Psoas muscle (tissue), 8 donors: ENCODE results near the gene ATP9B. TPM values are rescaled to one million over a fixed set of nuclear protein-coding genes. Genes with fewer than 3 reads are reported as not detected.

Experiments
- ATAC-seq, 4 donors: fragments of 200-7000 bp; cut with Tn5 transposase; one replicate each; pipeline ENCODE4 v1.9.1; 2020; ENCODE audit warnings: moderate library complexity in 3 of 4, mild to moderate bottlenecking in 2 of 4
- DNase-seq, 2 donors: peaks; one replicate each; pipeline ENCODE4 v3.0.0-alpha.2; 2020
- H3K27ac ChIP-seq: fragments of 200-600 bp; one replicate; pipeline ENCODE4 v1.8.0; 2022
- H3K27me3 ChIP-seq, 3 donors: fragments of 200-600 bp in 1 of 3; one replicate each; pipeline versions ENCODE4 v1.6.1 to v1.8.0; 2013 to 2022; ENCODE audit warnings: low read length in 2 of 3, mild to moderate bottlenecking in 2 of 3, moderate library complexity in 1 of 3; ENCODE audit not compliant: insufficient read depth in 3 of 3
- H3K36me3 ChIP-seq, 2 donors: fragments of 200-600 bp in 1 of 2; one replicate each; pipeline versions ENCODE4 v1.6.1 to v1.8.0; 2013 to 2022; ENCODE audit warnings: low read depth in 1 of 2, mild to moderate bottlenecking in 1 of 2, moderate library complexity in 1 of 2; ENCODE audit not compliant: insufficient read depth in 1 of 2
- H3K4me1 ChIP-seq: fragments of 200-600 bp; one replicate; pipeline ENCODE4 v1.8.0; 2022
- H3K4me3 ChIP-seq: fragments of 200-600 bp; one replicate; pipeline ENCODE4 v1.8.0; 2022; ENCODE audit warnings: mild to moderate bottlenecking
- H3K9me3 ChIP-seq: fragments of 200-600 bp; one replicate; pipeline ENCODE4 v1.8.0; 2022
- whole genome bisulfite sequencing, 3 donors: extraction: QIAGEN DNeasy Blood & Tissue Kit; methylation state at CpG; one replicate each; pipeline versions ENCODE4 v1.1.6 to v1.1.7; 2013; 5-methylcytosine and 5-hydroxymethylcytosine counted together
- intact Hi-C, 2 donors: fragments of 100-400 bp; cut with DNase I; formaldehyde crosslinking; loops; one replicate each; pipeline versions ENCODE4 v1.11.0 to v1.14.2; 2022
- polyA plus RNA-seq, 3 donors: library from polyadenylated mRNA; stranded (reverse); fragments of 200-250 nt; gene quantifications; one replicate each; pipeline ENCODE4 v1.2.3, GENCODE V29; 2013
- total RNA-seq, 4 donors: library from RNA; stranded (reverse); fragmentation: NEBNext Ultra II Directional in 2 of 4; extraction: Animal tissue kit (Norgen Biotek cat#: 25700) in 2 of 4; gene quantifications; one replicate each; pipeline versions ENCODE4 v1.2.1 to v1.2.4, GENCODE V29; 2021 to 2023
- TF ChIP-seq, protein P1 (sequence below): fragments of 200-600 bp; IDR thresholded peaks from one replicate; pipeline ENCODE4 v1.8.0; 2022; ENCODE audit warnings: antibody characterized with exemption
- donor health status: healthy with polysubstance abuse.
- donor health status: DM: no; HTN: no; CAD: no; lungs with moderate emphysema.
- donor health status: Bipolar disorder and iron deficiency.
- donor health status: healthy.
- donor health status: DM: yes; HTN: yes; CAD: no.
- donor health status: DM: no; HTN: no; CAD: no.
- donor health status: DM: no; HTN: no; CAD: no.
- donor health status: DM: yes; HTN: yes; CAD: no.

The ATP9B gene
- total and polyA plus RNA-seq, 7 donors, result 5.0 to 22.1 (median 9.8) TPM

DNA sequence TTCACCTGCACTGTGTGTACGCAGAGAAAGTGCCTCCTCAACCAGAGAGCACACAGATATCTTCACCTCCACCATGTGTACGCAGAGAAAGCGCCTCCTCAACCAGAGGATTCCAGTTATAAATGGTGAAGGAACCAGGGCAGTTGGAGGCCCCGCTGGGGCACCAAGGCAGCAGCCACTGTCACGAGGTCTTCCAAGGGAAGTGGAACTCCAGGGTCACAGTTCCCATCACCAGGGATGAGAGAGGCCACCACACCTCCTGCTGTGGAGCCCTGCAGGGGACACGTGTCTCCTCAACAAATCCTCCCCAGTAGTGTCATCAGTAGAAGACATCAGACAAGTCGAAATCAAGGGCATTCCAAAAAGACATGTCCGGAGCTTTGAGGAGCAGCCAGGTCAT is 298.3 kb downstream of the ATP9B start:
- TF ChIP-seq, protein P1, sequence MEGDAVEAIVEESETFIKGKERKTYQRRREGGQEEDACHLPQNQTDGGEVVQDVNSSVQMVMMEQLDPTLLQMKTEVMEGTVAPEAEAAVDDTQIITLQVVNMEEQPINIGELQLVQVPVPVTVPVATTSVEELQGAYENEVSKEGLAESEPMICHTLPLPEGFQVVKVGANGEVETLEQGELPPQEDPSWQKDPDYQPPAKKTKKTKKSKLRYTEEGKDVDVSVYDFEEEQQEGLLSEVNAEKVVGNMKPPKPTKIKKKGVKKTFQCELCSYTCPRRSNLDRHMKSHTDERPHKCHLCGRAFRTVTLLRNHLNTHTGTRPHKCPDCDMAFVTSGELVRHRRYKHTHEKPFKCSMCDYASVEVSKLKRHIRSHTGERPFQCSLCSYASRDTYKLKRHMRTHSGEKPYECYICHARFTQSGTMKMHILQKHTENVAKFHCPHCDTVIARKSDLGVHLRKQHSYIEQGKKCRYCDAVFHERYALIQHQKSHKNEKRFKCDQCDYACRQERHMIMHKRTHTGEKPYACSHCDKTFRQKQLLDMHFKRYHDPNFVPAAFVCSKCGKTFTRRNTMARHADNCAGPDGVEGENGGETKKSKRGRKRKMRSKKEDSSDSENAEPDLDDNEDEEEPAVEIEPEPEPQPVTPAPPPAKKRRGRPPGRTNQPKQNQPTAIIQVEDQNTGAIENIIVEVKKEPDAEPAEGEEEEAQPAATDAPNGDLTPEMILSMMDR, result no peak
- ATAC-seq, result no peak
- 91 to 95% (median 92%) methylated on average over 8 of the region's 8 CpGs for WGBS, 3 donors
- Histone ChIP-seq H3K4me1 (no peaks in the 10 kb centered on the region), H3K9me3 (no peaks in the 10 kb centered on the region), H3K4me3 (no peak overlapping the region), H3K27me3 (no peaks in the 10 kb centered on the region), H3K27ac (no peak overlapping the region), H3K36me3 (peaks cover 0 to 26% of the 10 kb centered on the region in 2 donors)
- DNase-seq, result no peak
- intact Hi-C loops, result no loop called here

DNA sequence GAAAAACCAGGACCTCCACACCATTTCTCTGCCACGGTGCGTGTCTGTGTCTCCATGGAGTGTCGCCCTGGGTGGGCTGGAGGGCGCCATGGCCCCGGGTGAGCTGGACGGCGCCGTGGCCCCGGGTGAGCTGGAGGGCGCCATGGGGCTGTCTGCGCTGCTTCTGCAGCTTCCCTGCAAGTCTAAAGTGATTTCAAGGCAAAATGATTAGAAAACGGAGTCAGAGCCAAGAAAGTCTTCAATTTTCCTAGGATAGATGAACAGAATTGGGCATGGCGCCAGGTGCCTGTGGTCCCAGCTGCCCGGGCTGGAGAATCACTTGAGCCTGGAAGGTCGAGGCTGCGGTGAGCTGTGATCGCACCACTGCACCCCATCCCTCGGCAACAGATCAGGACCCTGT is 298.8 kb downstream of the ATP9B start:
- intact Hi-C loops, result no loop called here

GRCh38 chr18:79368681-79369080 is 299.5 kb downstream of the ATP9B start:
- TF ChIP-seq, protein P1, result no peak
- no peak overlapping the region for H3K4me3 ChIP-seq
- H3K36me3 ChIP-seq, result peaks cover 0 to 17% of the 10 kb centered on the region in 2 donors
- intact Hi-C loops, result no loop called here
- H3K27ac ChIP-seq, result no peak overlapping the region
- no peak for ATAC-seq
- WGBS, 3 donors, result 64 to 78% (median 69%) methylated on average over 14 to 15 of the region's 15 CpGs
- H3K4me1 ChIP-seq, result no peaks in the 10 kb centered on the region
- no peaks in the 10 kb centered on the region for H3K9me3 ChIP-seq
- DNase-seq, result no peak
- no peaks in the 10 kb centered on the region for H3K27me3 ChIP-seq

More for the DNA sequence above, 298.8 kb downstream of the ATP9B start:
- 76 to 81% (median 80%) methylated on average over 18 of the region's 18 CpGs for WGBS, 3 donors
- H3K9me3 ChIP-seq, result no peaks in the 10 kb centered on the region
- peaks cover 0 to 20% of the 10 kb centered on the region in 2 donors for H3K36me3 ChIP-seq
- no peak overlapping the region for H3K27ac ChIP-seq
- ATAC-seq (no peak), DNase-seq (no peak)
- H3K27me3 ChIP-seq, result no peaks in the 10 kb centered on the region
- no peaks in the 10 kb centered on the region for H3K4me1 ChIP-seq
- H3K4me3 ChIP-seq, result no peak overlapping the region
- TF ChIP-seq, protein P1, result no peak

DNA sequence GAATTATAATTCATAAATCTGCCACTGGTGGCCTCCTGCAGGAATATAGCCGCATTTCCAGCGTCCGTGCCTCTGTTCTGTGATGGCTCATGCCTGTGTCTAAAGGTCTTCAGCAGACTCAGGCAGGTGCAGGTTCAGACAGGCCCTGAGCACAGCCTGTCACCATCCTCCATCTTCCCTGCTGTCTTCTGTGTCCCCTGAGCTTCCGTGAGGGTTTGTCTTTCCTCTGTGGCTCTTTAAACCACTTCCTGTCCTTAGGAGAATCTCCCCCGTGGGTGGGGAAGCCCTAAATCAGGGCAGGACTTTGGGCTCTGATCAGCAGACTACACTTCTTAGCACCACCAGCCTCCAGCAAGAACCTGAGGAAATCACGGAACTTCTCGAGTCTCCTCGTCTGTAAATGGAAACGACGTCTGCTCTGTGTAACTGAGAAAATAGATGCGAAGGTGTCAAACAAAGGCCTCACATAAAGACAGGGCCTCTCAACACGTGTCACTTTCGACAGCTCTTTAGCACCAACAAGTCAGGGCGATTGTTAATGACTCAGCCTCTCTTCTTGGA is 302.4 kb downstream of the ATP9B start:
- 78 to 80% (median 80%) methylated on average over 14 of the region's 14 CpGs for WGBS, 3 donors
- H3K27me3 ChIP-seq, result no peaks in the 10 kb centered on the region
- no peak overlapping the region for H3K27ac ChIP-seq
- TF ChIP-seq, protein P1, result no peak
- intact Hi-C loops, result no loop called here
- no peaks in the 10 kb centered on the region for H3K4me1 ChIP-seq
- peaks cover 0 to 21% of the 10 kb centered on the region in 2 donors for H3K36me3 ChIP-seq
- no peak for DNase-seq
- ATAC-seq, result no peak
- no peak overlapping the region for H3K4me3 ChIP-seq
- no peaks in the 10 kb centered on the region for H3K9me3 ChIP-seq

DNA sequence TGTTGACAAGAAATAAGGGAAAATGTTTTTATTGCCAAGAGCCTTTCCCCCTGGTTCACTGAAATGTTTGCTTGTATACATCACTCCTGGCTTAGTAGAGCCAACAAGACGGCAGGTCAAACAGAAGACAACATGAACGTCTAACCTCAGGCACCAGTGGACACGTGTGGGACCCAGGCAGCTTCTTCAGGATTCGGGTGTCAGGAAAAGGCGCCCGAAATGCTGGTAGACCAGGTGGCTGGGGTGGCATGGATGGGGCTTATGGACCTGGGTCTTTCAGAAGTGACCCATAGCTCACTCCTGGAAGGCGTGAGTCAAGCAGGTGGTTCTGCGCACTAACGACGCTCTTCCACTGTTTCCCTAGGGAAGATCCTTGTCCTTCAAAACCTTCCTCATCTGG is 303.3 kb downstream of the ATP9B start:
- DNase-seq, result no peak
- ATAC-seq, result no peak
- 84 to 92% (median 91%) methylated on average over 10 of the region's 10 CpGs for WGBS, 3 donors
- no peak overlapping the region for H3K4me3 ChIP-seq
- H3K36me3 ChIP-seq, result peaks cover 0 to 28% of the 10 kb centered on the region in 2 donors
- intact Hi-C loops, result no loop called here
- no peaks in the 10 kb centered on the region for H3K9me3 ChIP-seq
- TF ChIP-seq, protein P1, result no peak
- H3K27me3 ChIP-seq, result no peaks in the 10 kb centered on the region
- H3K27ac ChIP-seq, result no peak overlapping the region
- no peaks in the 10 kb centered on the region for H3K4me1 ChIP-seq
